GM12878 (cell line): ENCODE measurements around the gene MSRB2. TPM values are rescaled to one million over a fixed set of nuclear protein-coding genes. Genes with fewer than 3 reads are reported as not detected.

Experiments
- ATAC-seq: fragments of 200-7000 bp; cut with Tn5 transposase; 3 replicates; pipeline ENCODE4 v1.9.1; 2020; ENCODE audit warnings: mild to moderate bottlenecking, moderate library complexity
- BruUV-seq: library from RNA; stranded (reverse); fragments of 400-500 nt; replicated peaks from 2 replicates; lab custom pipeline; 2021; lab: Mats Ljungman, UMichigan
- CTCF ChIA-PET: fragments of 300-600 bp; sonication (Branson Sonifier 250); formaldehyde crosslinking; extraction: SDS; loops from one replicate; lab custom pipeline; 2021; ENCODE audit warnings: inconsistent platforms; lab: Yijun Ruan, JAX
- POLR2A ChIA-PET: fragments of 350-600 bp; formaldehyde crosslinking; extraction: SDS; loops from one replicate; lab custom pipeline; 2021; ENCODE audit warnings: inconsistent platforms; lab: Charles Lee
- RAD21 ChIA-PET: fragments of 300-600 bp; sonication (Branson Sonifier 250); formaldehyde crosslinking; loops from one replicate; lab custom pipeline; 2023; ENCODE audit warnings: antibody characterized with exemption; ENCODE audit not compliant: unreplicated experiment; lab: Charles Lee
- SMC1A ChIA-PET: fragments of 300-600 bp; sonication (Branson Sonifier 250); formaldehyde crosslinking; loops from one replicate; lab custom pipeline; 2023; ENCODE audit not compliant: unreplicated experiment, uncharacterized antibody; lab: Charles Lee
- DNase-seq: peaks from one replicate; pipeline ENCODE4 v3.0.0-alpha.2; 2011; ENCODE audit warnings: low read depth, low spot score
- FAIRE-seq: peaks from 3 replicates; lab custom pipeline; 2011; peaks lifted over from hg19 to GRCh38; lab: Jason Lieb, UNC
- H2AFZ ChIP-seq: 2 replicates; pipeline ENCODE4 v1.6.0; 2011; ENCODE audit warnings: low read depth, low read length, control low read depth; ENCODE audit not compliant: control insufficient read depth
- H3K27ac ChIP-seq: 2 replicates; pipeline ENCODE4 v1.5.1; 2011; ENCODE audit warnings: control low read depth; ENCODE audit not compliant: control insufficient read depth, insufficient read depth
- H3K27me3 ChIP-seq, 2 experiments: replicated peaks in 1 of 2; 2 replicates each; pipeline versions ENCODE4 v1.6.0 to v1.6.1; 2011; ENCODE audit warnings: low read length in 1 of 2; ENCODE audit not compliant: control insufficient read depth in 2 of 2, insufficient read depth in 2 of 2
- H3K36me3 ChIP-seq, 2 experiments: 2 replicates each; pipeline ENCODE4 v1.5.1; 2011; ENCODE audit warnings: low read length in 1 of 2; ENCODE audit not compliant: control insufficient read depth in 2 of 2, insufficient read depth in 2 of 2
- H3K4me1 ChIP-seq: 2 replicates; pipeline ENCODE4 v1.6.1; 2011; ENCODE audit warnings: mild to moderate bottlenecking, low read length, moderate library complexity, mixed read lengths; ENCODE audit not compliant: control insufficient read depth, insufficient read depth
- H3K4me2 ChIP-seq: 2 replicates; pipeline ENCODE4 v1.6.0; 2011; ENCODE audit warnings: control low read depth; ENCODE audit not compliant: control insufficient read depth, insufficient read depth
- H3K4me3 ChIP-seq: fragments of 200-600 bp; sonication (generic); 2 replicates; pipeline ENCODE4 v1.5.1; 2016
- H3K79me2 ChIP-seq: 2 replicates; pipeline ENCODE4 v1.6.0; 2011; ENCODE audit warnings: low read length; ENCODE audit not compliant: control insufficient read depth, insufficient read depth
- H3K9ac ChIP-seq: 2 replicates; pipeline ENCODE4 v1.8.0; 2011; ENCODE audit warnings: low read length, control low read depth, mixed read lengths; ENCODE audit not compliant: control insufficient read depth, insufficient read depth
- H3K9me3 ChIP-seq: replicated peaks from 3 replicates; pipeline ENCODE4 v1.5.1; 2011; ENCODE audit warnings: mild to moderate bottlenecking, low read length; ENCODE audit not compliant: control insufficient read depth, insufficient read depth
- H4K20me1 ChIP-seq: 2 replicates; pipeline ENCODE4 v1.6.0; 2011; ENCODE audit not compliant: control insufficient read depth, insufficient read depth
- CEBPB ChIP-seq, 2 experiments: fragments of 150-350 bp in 1 of 2; IDR thresholded peaks; 2 replicates each; pipeline ENCODE4 v1.6.1; 2012 to 2014; ENCODE audit warnings: low read depth in 2 of 2, low read length in 2 of 2, borderline replicate concordance in 1 of 2, inconsistent platforms in 1 of 2
- MEF2A ChIP-seq: IDR thresholded peaks from 2 replicates; pipeline ENCODE4 v1.6.1; 2011; ENCODE audit warnings: low read depth, mild to moderate bottlenecking, low read length, moderate library complexity; ENCODE audit not compliant: insufficient read depth
- POLR2A ChIP-seq: IDR thresholded peaks from 2 replicates; pipeline ENCODE4 v1.6.1; 2011; ENCODE audit warnings: low read depth, mild to moderate bottlenecking, low read length
- RAD21 ChIP-seq: IDR thresholded peaks from 2 replicates; pipeline ENCODE4 v1.6.1; 2011; ENCODE audit warnings: mild to moderate bottlenecking, low read depth, low read length, moderate library complexity; ENCODE audit not compliant: insufficient read depth
- WGBS: methylation state at CpG from one replicate; pipeline ENCODE4 v1.1.6; 2016; ENCODE audit warnings: low lambda C conversion rate; ENCODE audit not compliant: insufficient replicate concordance, insufficient coverage; ENCODE audit errors: missing lambda C conversion rate; 5-methylcytosine and 5-hydroxymethylcytosine counted together
- in situ Hi-C: fragments of 300-500 bp; cut with MboI; formaldehyde crosslinking; loops from 9 replicates; pipeline ENCODE4 v1.14.3; 2018; ENCODE audit warnings: mixed read lengths
- intact Hi-C: fragments of 100-400 bp; cut with micrococcal nuclease; formaldehyde crosslinking; loops from one replicate; pipeline ENCODE4 v1.14.2; 2022; ENCODE audit not compliant: unreplicated experiment
- polyA plus RNA-seq, 11 experiments: library from polyadenylated mRNA; depleted of rRNA in 4 of 11; unstranded in 6 of 11; stranded (reverse) in 5 of 11; fragments of >200 nt; fragmentation: Nextera tagmentation in 4 of 11; fragmentation: Illumina TruSeq in 1 of 11; extraction: Ambion mirVana in 4 of 11; extraction: Trizol in 1 of 11; gene quantifications; 1 replicate in 1 of 11; 2 replicates in 10 of 11; pipeline versions ENCODE4 v1.2.1 to v1.2.3, GENCODE V29; 2011 to 2016; ENCODE audit warnings: inconsistent platforms in 2 of 11, missing spikeins in 2 of 11, low read depth in 1 of 11
- total RNA-seq, 4 experiments: library from RNA; depleted of rRNA in 3 of 4; stranded (reverse); fragments of >200 nt in 3 of 4; fragmentation: Illumina TruSeq in 1 of 4; extraction: Trizol in 1 of 4; gene quantifications; 2 replicates each; pipeline versions ENCODE4 v1.2.1 to v1.2.3, GENCODE V29; 2013 to 2021
- TF ChIP-seq, protein P1 (sequence below): fragments of 450-650 bp; formaldehyde crosslinking; IDR thresholded peaks from 2 replicates; pipeline ENCODE4 v1.4.0; 2020; ENCODE audit warnings: mild to moderate bottlenecking, moderate library complexity
- TF ChIP-seq, protein P2 (sequence below), 3 experiments: IDR thresholded peaks in 2 of 3; conservative IDR thresholded peaks in 1 of 3; 2 replicates each; pipeline ENCODE4 v1.5.1; 2011; ENCODE audit warnings: low read depth in 3 of 3, low read length in 3 of 3, mild to moderate bottlenecking in 3 of 3, control low read depth in 2 of 3, moderate library complexity in 2 of 3, inconsistent platforms in 1 of 3, mixed read lengths in 1 of 3; ENCODE audit not compliant: control insufficient read depth in 2 of 3, insufficient read depth in 1 of 3; ENCODE audit errors: extremely low read depth in 1 of 3

MSRB2 gene
- total and polyA plus RNA-seq, 10 of the 15 experiments (the other 5 are each of a cell fraction or from before 2014, with no cell fraction given): 1.5 to 18.6 (median 6.2) TPM

DNA sequence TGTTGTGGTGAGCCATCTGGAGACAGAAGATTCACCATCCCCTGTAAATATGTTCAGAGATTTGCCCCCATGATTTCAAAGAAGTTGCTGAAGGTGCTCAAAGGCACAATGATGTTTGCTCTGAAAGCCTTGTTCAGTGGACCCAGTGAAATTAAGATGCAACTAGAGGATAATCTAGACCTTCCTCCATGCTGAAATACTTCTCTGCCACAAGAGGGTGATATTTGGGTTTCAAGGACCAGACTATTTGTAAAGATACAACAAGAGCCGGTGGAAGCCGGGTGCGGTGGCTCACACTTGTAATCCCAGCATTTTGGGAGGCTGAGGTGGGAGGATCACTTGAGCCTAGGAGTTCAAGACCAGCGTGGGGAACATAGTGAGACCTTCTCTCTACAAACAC lies 13.5 kb upstream of the MSRB2 start:
- no TSS peak for BruUV-seq
- Histone ChIP-seq H3K4me2 (no peak overlapping the region), H3K36me3 (no peaks in the 10 kb centered on the region), H3K9ac (no peak overlapping the region), H3K79me2 (no peaks in the 10 kb centered on the region), H2AFZ (no peak overlapping the region), H3K27me3 (peaks cover 0 to 3% of the 10 kb centered on the region in 2 experiments; a peak in 2 of 4 replicates), H4K20me1 (no peaks in the 10 kb centered on the region), H3K4me1 (no peaks in the 10 kb centered on the region), H3K4me3 (no peak overlapping the region)
- FAIRE-seq: no peak
- ChIA-PET CTCF (interaction anchor here (0.7 to 1.5 kb wide), 3 partner anchors 9 to 86 kb away, joined by 3 to 4 read pairs (median 4); no protein-coding TSS in a partner anchor), RAD21 (interaction anchor here (0.9 kb wide), 1 partner anchor 9 kb away, joined by 3 read pairs; no protein-coding TSS in a partner anchor), SMC1A (no interaction called here), POLR2A (no interaction called here)
- WGBS: 0% methylated on average over 4 of the region's 4 CpGs
- in situ Hi-C loops: no loop called here
- intact Hi-C loops: loop anchor here (5.0 kb wide), 1 partner anchor 210 kb away; no protein-coding TSS in a partner anchor
- DNase-seq: no peak
- TF ChIP-seq RAD21: 0 out of 2 replicates have a peak, but pooled peaks have one; percentile 26
- TF ChIP-seq MEF2A: no peak
- no peak for TF ChIP-seq CEBPB (IDR thresholded peaks at IDR 0.05; ENCODE audit: borderline replicate concordance in 1 of 2, low read depth in 2 of 2, low read length in 2 of 2)
- TF ChIP-seq, protein P1, sequence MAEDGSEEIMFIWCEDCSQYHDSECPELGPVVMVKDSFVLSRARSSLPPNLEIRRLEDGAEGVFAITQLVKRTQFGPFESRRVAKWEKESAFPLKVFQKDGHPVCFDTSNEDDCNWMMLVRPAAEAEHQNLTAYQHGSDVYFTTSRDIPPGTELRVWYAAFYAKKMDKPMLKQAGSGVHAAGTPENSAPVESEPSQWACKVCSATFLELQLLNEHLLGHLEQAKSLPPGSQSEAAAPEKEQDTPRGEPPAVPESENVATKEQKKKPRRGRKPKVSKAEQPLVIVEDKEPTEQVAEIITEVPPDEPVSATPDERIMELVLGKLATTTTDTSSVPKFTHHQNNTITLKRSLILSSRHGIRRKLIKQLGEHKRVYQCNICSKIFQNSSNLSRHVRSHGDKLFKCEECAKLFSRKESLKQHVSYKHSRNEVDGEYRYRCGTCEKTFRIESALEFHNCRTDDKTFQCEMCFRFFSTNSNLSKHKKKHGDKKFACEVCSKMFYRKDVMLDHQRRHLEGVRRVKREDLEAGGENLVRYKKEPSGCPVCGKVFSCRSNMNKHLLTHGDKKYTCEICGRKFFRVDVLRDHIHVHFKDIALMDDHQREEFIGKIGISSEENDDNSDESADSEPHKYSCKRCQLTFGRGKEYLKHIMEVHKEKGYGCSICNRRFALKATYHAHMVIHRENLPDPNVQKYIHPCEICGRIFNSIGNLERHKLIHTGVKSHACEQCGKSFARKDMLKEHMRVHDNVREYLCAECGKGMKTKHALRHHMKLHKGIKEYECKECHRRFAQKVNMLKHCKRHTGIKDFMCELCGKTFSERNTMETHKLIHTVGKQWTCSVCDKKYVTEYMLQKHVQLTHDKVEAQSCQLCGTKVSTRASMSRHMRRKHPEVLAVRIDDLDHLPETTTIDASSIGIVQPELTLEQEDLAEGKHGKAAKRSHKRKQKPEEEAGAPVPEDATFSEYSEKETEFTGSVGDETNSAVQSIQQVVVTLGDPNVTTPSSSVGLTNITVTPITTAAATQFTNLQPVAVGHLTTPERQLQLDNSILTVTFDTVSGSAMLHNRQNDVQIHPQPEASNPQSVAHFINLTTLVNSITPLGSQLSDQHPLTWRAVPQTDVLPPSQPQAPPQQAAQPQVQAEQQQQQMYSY: no peak
- TF ChIP-seq, protein P2, sequence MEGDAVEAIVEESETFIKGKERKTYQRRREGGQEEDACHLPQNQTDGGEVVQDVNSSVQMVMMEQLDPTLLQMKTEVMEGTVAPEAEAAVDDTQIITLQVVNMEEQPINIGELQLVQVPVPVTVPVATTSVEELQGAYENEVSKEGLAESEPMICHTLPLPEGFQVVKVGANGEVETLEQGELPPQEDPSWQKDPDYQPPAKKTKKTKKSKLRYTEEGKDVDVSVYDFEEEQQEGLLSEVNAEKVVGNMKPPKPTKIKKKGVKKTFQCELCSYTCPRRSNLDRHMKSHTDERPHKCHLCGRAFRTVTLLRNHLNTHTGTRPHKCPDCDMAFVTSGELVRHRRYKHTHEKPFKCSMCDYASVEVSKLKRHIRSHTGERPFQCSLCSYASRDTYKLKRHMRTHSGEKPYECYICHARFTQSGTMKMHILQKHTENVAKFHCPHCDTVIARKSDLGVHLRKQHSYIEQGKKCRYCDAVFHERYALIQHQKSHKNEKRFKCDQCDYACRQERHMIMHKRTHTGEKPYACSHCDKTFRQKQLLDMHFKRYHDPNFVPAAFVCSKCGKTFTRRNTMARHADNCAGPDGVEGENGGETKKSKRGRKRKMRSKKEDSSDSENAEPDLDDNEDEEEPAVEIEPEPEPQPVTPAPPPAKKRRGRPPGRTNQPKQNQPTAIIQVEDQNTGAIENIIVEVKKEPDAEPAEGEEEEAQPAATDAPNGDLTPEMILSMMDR (IDR thresholded peaks at IDR 0.05 in 2 of 3, conservative IDR thresholded peaks at IDR 0.05 in 1 of 3; ENCODE audit: control insufficient read depth in 2 of 3, extremely low read depth in 1 of 3, insufficient read depth in 1 of 3, low read depth in 3 of 3, low read length in 3 of 3): peak; percentile 37 to 39 (median 38); a peak in 5 of 6 replicates
- TF ChIP-seq POLR2A: no peak
- TF ChIP-seq, all 136 proteins: peak for 2
- Histone ChIP-seq H3K9me3 (no peaks in the 10 kb centered on the region), H3K27ac (no peak overlapping the region)
- ATAC-seq: peak; percentile 85
